ENCODE data around the gene TTBK1. TPM values are rescaled to one million over a fixed set of nuclear protein-coding genes. Genes with fewer than 3 reads are reported as not detected.

Gene TTBK1
- total RNA-seq, 1 donor from 2014 or later, result not detected

- peaks cover 0 to 3% (median 0%) of the 10 kb centered on the region in 3 donors for H3K4me1 ChIP-seq (ENCODE audit: control insufficient read depth in 3 of 3, insufficient read depth in 3 of 3, low read length in 3 of 3)
- H3K4me3 ChIP-seq (ENCODE audit: low read length in 3 of 3), result no peak overlapping the region
- H3K27me3 ChIP-seq (ENCODE audit: control insufficient read depth in 3 of 3, insufficient read depth in 3 of 3, low read length in 3 of 3), result no peaks in the 10 kb centered on the region
- H3K9ac ChIP-seq (ENCODE audit: low read depth in 1 of 3, low read length in 3 of 3), result no peak overlapping the region
- H3K36me3 ChIP-seq (ENCODE audit: control insufficient read depth in 3 of 3, insufficient read depth in 3 of 3, low read length in 3 of 3), result peaks cover 25 to 50% (median 38%) of the 10 kb centered on the region in 3 donors
- H3K9me3 ChIP-seq (ENCODE audit: control insufficient read depth in 3 of 3, low read length in 3 of 3), result no peaks in the 10 kb centered on the region
- no peak overlapping the region for H3K27ac ChIP-seq (ENCODE audit: low read depth, low read length)
Observed at GRCh38 chr6:43221046-43221972, 22.0 kb upstream of the TTBK1 start.

DNA sequence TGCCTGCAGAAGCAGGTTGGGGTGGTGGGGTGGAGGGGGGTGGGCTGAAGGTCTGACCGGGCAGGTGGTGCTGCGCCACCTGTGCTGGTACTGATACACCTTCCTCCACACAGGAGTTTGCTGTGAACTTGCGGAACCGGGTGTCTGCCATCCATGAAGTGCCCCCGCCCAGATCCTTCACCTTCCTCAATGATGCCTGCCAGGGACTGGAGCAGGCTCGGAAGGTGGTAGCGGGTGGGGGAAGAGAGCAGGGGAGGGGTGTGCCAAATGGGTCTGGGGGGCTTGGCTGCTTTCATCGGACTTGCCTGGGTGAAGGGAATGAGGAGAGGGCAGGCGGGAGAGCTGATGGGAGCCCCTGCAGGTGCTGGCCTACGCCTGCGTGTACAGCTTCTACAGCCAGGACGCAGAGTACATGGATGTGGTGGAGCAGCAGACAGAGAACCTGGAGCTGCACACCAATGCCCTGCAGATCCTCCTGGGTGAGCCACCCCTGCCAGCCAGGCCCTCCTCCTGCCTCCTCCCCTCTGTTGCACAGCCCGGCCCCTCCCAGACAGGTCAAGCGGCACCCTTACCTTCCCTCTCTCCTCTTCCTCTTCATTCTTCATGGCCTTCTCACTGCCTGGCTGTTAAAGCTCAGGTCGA, 20.7 kb upstream of the TTBK1 start:
- Histone ChIP-seq H3K27me3 (ENCODE audit: control insufficient read depth in 3 of 3, insufficient read depth in 3 of 3, low read length in 3 of 3) (no peaks in the 10 kb centered on the region), H3K36me3 (ENCODE audit: control insufficient read depth in 3 of 3, insufficient read depth in 3 of 3, low read length in 3 of 3) (peaks cover 19 to 40% (median 32%) of the 10 kb centered on the region in 3 donors), H3K4me3 (ENCODE audit: low read length in 3 of 3) (no peak overlapping the region), H3K9ac (ENCODE audit: low read depth in 1 of 3, low read length in 3 of 3) (no peak overlapping the region), H3K9me3 (ENCODE audit: control insufficient read depth in 3 of 3, low read length in 3 of 3) (no peaks in the 10 kb centered on the region), H3K4me1 (ENCODE audit: control insufficient read depth in 3 of 3, insufficient read depth in 3 of 3, low read length in 3 of 3) (peaks cover 0 to 3% (median 0%) of the 10 kb centered on the region in 3 donors), H3K27ac (ENCODE audit: low read depth, low read length) (no peak overlapping the region)

- Histone ChIP-seq H3K4me3 (ENCODE audit: low read length in 3 of 3) (no peak overlapping the region), H3K27ac (ENCODE audit: low read depth, low read length) (no peak overlapping the region), H3K9me3 (ENCODE audit: control insufficient read depth in 3 of 3, low read length in 3 of 3) (no peaks in the 10 kb centered on the region), H3K27me3 (ENCODE audit: control insufficient read depth in 3 of 3, insufficient read depth in 3 of 3, low read length in 3 of 3) (no peaks in the 10 kb centered on the region), H3K4me1 (ENCODE audit: control insufficient read depth in 3 of 3, insufficient read depth in 3 of 3, low read length in 3 of 3) (peaks cover 0 to 3% (median 0%) of the 10 kb centered on the region in 3 donors), H3K9ac (ENCODE audit: low read depth in 1 of 3, low read length in 3 of 3) (no peak overlapping the region), H3K36me3 (ENCODE audit: control insufficient read depth in 3 of 3, insufficient read depth in 3 of 3, low read length in 3 of 3) (peaks cover 18 to 40% (median 32%) of the 10 kb centered on the region in 3 donors)
Observed at GRCh38 chr6:43223175-43223574, 20.1 kb upstream of the TTBK1 start.

GRCh38 chr6:43226192-43226851, 17.0 kb upstream of the TTBK1 start:
- Histone ChIP-seq H3K27ac (ENCODE audit: low read depth, low read length) (no peak overlapping the region), H3K9me3 (ENCODE audit: control insufficient read depth in 3 of 3, low read length in 3 of 3) (no peaks in the 10 kb centered on the region), H3K4me1 (ENCODE audit: control insufficient read depth in 3 of 3, insufficient read depth in 3 of 3, low read length in 3 of 3) (peaks cover 4 to 13% (median 5%) of the 10 kb centered on the region in 3 donors), H3K27me3 (ENCODE audit: control insufficient read depth in 3 of 3, insufficient read depth in 3 of 3, low read length in 3 of 3) (peaks cover 0 to 4% (median 0%) of the 10 kb centered on the region in 3 donors), H3K9ac (ENCODE audit: low read depth in 1 of 3, low read length in 3 of 3) (no peak overlapping the region), H3K4me3 (ENCODE audit: low read length in 3 of 3) (no peak overlapping the region), H3K36me3 (ENCODE audit: control insufficient read depth in 3 of 3, insufficient read depth in 3 of 3, low read length in 3 of 3) (peaks cover 12 to 27% (median 24%) of the 10 kb centered on the region in 3 donors)

DNA sequence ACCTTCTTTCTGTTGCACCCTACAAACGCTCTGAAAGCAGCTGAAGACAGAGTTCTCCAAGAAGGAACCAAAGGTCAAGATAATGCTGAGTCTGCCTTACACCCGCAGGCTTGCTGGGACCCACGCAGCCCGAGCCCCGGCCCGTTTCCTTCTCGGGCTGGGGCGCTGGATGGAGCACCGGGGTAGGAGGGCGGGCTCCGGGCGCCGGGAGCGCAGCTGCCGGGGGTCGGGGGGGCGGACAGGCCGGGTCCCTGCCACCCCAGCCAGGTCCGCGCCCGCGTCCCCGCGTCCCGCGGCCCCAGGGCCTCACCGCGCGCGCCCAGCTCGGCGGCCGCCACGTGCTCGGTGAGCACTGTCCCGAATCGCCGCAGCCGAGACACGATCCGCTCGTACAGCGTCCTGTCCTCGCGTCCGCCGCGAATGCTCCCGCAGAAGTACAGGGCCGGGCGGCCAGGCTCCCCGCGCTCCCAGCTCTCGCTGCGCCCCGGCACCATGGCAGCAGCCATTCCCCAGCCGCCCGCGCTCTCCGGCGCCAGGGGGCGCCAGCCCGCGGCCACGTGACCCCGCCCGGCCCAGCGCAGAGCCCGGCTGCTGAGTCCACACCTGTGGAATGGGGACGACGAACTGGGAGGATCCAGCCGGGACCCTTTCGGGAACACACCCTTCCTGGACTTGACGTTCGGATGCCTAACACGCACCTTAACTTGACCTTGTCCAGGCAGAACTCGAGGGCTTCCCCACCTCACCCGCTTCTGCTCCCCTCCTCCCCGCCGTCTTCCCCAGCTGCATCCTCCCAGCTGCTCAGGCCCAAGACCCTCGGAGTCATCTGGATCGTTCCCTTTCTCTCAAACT, 14.1 kb upstream of the TTBK1 start, which contains the start of gene DNPH1:
Gene DNPH1, minus strand, starts transcription at position 531 of the 852 bp plus-strand sequence. Its CDS starts 25 bp downstream, at position 506.
- H3K4me3 ChIP-seq (ENCODE audit: low read length in 3 of 3), result peak within 1 kb of the TSS; percentile 73 to 81 (median 81)
- H3K36me3 ChIP-seq (ENCODE audit: control insufficient read depth in 3 of 3, insufficient read depth in 3 of 3, low read length in 3 of 3), result peaks cover 4 to 11% (median 8%) of the 10 kb centered on the region in 3 donors
- peaks cover 0 to 5% (median 0%) of the 10 kb centered on the region in 3 donors for H3K27me3 ChIP-seq (ENCODE audit: control insufficient read depth in 3 of 3, insufficient read depth in 3 of 3, low read length in 3 of 3)
- no peaks in the 10 kb centered on the region for H3K9me3 ChIP-seq (ENCODE audit: control insufficient read depth in 3 of 3, low read length in 3 of 3)
- peak within 1 kb of the TSS; percentile 67 to 82 (median 72) for H3K9ac ChIP-seq (ENCODE audit: low read depth in 1 of 3, low read length in 3 of 3)
- H3K4me1 ChIP-seq (ENCODE audit: control insufficient read depth in 3 of 3, insufficient read depth in 3 of 3, low read length in 3 of 3), result peaks cover 4 to 11% (median 5%) of the 10 kb centered on the region in 3 donors
- no peak within 1 kb of the TSS for H3K27ac ChIP-seq (ENCODE audit: low read depth, low read length)

DNA sequence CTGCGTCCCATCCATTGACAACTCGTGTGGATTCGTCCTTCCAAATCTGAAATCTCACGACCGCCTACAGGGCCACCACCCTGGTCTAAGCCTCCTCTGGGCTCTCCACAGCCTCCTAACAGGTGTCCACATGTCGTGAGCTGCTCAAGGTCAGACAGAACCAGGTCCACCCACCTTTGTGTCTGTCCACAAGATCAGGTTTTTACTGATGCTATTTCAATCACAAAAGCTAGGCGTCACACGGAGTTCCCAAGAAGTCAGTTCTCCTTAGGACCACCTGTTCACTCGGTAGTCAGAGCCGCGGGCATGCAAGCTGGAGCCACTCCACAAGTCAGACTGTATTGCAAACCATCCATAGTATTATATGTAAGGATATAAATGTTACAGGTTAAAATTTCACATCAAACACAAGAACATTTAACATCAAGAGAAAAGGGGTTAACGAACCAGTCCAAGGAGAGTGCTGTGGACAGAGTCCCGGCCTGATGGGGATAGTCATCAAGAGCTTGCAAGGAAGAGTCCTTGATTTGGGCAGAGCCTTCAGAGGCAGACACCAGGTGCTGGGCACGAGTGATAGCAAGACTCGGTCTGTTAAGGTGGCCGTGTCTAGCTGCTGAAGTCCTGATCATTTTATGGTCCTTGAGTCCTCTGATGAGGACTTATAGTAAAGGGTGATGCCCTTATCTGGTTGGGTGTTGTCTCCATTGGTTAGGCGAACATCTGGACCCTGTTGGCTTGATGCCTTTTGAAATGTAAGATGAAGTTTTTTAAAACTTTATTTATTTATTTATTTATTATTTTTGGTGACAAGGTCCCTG, 13.3 kb upstream of the TTBK1 start:
- Histone ChIP-seq H3K27me3 (ENCODE audit: control insufficient read depth in 3 of 3, insufficient read depth in 3 of 3, low read length in 3 of 3) (peaks cover 0 to 5% (median 0%) of the 10 kb centered on the region in 3 donors), H3K27ac (ENCODE audit: low read depth, low read length) (no peak overlapping the region), H3K4me3 (ENCODE audit: low read length in 3 of 3) (peak overlapping the region; percentile 62 to 81 (median 73)), H3K4me1 (ENCODE audit: control insufficient read depth in 3 of 3, insufficient read depth in 3 of 3, low read length in 3 of 3) (peaks cover 4 to 11% (median 5%) of the 10 kb centered on the region in 3 donors), H3K36me3 (ENCODE audit: control insufficient read depth in 3 of 3, insufficient read depth in 3 of 3, low read length in 3 of 3) (peaks cover 4 to 9% (median 7%) of the 10 kb centered on the region in 3 donors), H3K9ac (ENCODE audit: low read depth in 1 of 3, low read length in 3 of 3) (peak overlapping the region in 1 of 3 donors; percentile 82), H3K9me3 (ENCODE audit: control insufficient read depth in 3 of 3, low read length in 3 of 3) (no peaks in the 10 kb centered on the region)

DNA sequence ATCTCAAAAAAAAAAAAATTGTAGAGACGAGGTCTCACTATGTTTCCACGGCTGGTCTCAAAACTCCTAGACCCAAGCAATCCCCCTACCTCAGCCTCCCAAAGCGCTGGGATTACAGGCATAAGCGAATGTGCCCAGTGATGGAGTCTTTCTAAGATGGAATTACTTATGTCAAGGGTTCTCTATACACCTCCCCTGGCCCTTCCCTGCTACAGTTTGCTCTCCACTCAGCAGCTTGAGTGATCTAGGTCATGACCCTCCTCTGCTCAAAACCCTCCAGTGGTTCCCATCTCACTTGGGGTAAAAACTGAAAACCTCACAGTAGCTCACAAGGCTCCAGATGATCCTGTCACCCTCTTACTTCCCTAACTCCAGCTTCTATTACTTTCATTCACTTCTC, 12.2 kb upstream of the TTBK1 start:
- no peaks in the 10 kb centered on the region for H3K9me3 ChIP-seq (ENCODE audit: control insufficient read depth in 3 of 3, low read length in 3 of 3)
- H3K9ac ChIP-seq (ENCODE audit: low read depth in 1 of 3, low read length in 3 of 3), result no peak overlapping the region
- H3K4me1 ChIP-seq (ENCODE audit: control insufficient read depth in 3 of 3, insufficient read depth in 3 of 3, low read length in 3 of 3), result peaks cover 4 to 11% (median 5%) of the 10 kb centered on the region in 3 donors
- peaks cover 0 to 5% (median 0%) of the 10 kb centered on the region in 3 donors for H3K27me3 ChIP-seq (ENCODE audit: control insufficient read depth in 3 of 3, insufficient read depth in 3 of 3, low read length in 3 of 3)
- H3K36me3 ChIP-seq (ENCODE audit: control insufficient read depth in 3 of 3, insufficient read depth in 3 of 3, low read length in 3 of 3), result peaks cover 1 to 4% (median 2%) of the 10 kb centered on the region in 3 donors
- no peak overlapping the region for H3K4me3 ChIP-seq (ENCODE audit: low read length in 3 of 3)
- H3K27ac ChIP-seq (ENCODE audit: low read depth, low read length), result no peak overlapping the region

GRCh38 chr6:43231735-43232450, 11.4 kb upstream of the TTBK1 start:
- Histone ChIP-seq H3K4me1 (ENCODE audit: control insufficient read depth in 3 of 3, insufficient read depth in 3 of 3, low read length in 3 of 3) (peaks cover 4 to 11% (median 5%) of the 10 kb centered on the region in 3 donors), H3K9me3 (ENCODE audit: control insufficient read depth in 3 of 3, low read length in 3 of 3) (no peaks in the 10 kb centered on the region), H3K27ac (ENCODE audit: low read depth, low read length) (no peak overlapping the region), H3K9ac (ENCODE audit: low read depth in 1 of 3, low read length in 3 of 3) (no peak overlapping the region), H3K27me3 (ENCODE audit: control insufficient read depth in 3 of 3, insufficient read depth in 3 of 3, low read length in 3 of 3) (peaks cover 0 to 5% (median 0%) of the 10 kb centered on the region in 3 donors), H3K36me3 (ENCODE audit: control insufficient read depth in 3 of 3, insufficient read depth in 3 of 3, low read length in 3 of 3) (no peaks in the 10 kb centered on the region), H3K4me3 (ENCODE audit: low read length in 3 of 3) (no peak overlapping the region)

All from skeletal muscle tissue (tissue), 4 donors.